DMS114 treated with DMSO at 0.1 percent for 48 hours (cell line): ENCODE measurements around the gene EXOC6B.
"Not testable (repeated sequence)": the region's sequence is repeated elsewhere in the genome, so short reads cannot be mapped to it uniquely, and the experiment has no call there.

Source experiments
- DNase-seq: peaks from one replicate; lab custom pipeline; 2025; ENCODE audit not compliant: unreplicated experiment; lab: John Stamatoyannopoulos, UW

EXOC6B gene

DNA sequence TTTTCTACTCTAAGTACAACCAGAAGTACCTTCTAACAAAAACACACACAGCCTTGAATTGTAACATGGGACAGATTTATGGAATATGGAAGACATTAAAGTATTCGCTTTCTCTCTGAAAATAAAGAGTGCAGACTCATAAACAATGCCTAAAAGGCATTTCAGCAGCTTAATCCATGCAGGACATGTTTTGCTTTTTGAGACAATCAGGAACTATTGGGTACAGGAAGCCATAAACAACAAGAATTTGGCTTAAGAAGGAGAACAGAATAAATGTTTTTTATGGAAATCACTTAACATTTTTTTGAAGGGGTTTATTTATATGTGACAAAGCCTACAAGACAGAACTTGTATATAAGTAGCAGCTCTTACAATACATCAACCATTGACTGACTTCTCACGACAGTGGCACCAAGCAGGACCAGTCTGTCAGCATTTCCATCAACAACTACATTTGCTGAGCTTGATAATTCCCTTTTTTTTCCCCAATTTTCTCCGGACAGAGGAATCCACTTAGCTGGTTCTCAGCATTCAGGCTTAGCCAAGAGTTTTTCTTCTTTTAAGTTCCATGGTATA, 140.1 kb downstream of the EXOC6B start:
- no peak for DNase-seq

DNA sequence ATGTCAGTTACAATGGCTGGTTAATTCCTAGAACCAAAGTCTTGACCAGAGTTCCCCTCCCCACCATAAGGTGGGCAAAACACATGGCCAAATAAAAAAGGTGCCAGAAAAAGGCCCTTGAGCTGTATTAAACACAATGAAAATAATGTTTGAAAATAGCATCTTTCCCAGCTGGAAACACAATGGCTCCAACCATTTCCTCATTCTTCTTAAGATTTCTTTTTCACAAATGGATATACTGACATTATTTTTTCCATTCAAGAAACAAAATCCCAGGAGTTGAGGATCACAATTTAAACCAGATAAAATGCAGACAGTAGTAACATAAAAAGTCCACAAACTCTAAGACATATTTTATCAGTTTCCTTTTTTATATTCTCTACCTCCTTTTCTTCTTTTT, 143.8 kb downstream of the EXOC6B start:
- no peak for DNase-seq

DNA sequence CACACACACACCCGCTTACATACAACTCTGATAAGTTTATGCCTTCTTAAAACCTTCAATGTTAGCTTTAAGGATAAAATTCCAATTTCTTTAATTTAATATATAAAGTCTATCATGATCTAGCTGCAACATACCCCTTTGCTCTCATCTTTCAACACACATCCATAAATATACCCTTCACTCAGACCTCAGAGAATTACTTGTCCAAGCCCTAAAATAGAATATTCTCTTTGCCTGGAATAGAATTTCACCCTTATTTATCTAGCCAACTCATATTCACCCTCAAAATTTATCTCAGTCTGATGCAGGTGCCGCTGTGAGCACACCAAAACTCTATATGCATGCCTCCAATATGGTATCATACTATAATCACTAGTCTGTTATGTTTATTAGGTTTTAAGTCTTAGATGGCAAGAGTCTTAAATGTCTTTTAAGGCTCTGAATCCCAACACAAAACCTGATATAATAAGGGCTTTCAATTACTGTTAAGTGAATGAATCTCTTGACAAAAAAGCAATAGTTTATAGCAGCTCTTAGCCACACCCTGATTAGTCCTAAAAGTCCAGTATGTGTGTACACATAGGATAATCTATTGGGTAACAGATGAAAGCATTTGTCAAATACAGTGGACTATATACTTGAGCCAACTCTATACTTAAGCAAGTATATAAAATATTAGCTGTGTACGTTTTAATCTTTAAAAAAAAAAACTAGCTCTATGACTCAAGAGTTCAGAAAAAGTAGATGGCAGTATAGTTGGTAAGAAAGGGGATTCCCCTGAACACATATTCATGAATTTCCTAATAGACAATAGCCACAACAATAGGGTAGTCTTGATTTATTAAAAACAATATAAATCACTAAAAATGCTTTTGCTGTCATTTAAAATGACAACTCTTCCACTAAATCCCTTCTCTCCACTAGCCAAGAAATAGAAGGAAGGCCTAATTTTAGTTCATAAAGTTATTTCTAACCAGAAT, 144.5 kb downstream of the EXOC6B start:
- no peak for DNase-seq

DNA sequence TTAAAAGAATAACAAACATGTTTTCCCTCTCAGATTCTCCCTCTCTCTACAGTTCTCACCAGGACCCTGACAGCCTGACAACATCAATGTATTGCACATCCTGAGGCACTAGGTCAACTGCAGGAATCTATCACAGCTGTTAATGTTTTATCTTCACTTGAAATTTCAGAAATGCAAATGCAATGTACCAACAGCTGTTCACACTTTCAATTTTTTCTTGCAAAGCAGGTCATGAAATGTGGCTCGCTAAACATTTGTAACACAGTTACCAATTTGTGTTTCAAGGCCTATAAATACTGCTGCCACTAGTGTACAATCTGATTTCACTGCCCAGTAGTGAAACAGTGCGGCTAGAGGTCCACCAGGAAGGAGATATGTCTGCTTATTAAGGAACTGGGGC, 147.8 kb downstream of the EXOC6B start:
- DNase-seq, result no peak

DNA sequence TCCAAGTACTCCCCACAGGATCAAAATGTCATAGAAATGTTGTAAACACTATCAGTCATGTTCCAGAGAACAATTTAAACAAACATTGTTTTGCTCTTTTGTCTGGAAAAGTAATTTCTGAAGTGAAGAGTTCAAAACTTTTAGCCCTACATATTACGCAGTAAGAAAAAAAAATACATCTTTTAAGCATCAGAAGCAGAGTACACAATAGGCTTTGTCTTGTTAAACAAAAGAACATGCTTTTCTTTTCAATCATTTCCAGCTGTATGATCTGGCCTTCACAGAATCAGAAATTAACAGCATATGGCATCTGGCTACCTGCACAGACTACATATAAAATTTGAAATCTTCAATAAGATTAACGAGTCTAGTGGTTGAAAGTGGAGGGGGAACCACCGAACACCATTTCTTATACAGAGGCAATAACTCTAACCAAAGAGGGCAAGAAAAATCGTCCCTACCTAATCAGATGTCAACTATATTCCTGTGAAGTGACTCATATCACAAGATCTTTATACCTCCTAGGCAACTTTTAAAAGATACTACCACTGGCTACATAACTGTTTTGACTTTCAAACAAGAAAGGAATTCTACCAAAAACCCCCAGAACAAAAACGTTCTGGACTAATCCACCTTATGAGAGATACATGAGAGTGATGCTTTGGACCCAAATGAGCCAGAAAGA, 149.3 kb downstream of the EXOC6B start:
- DNase-seq, result no peak

DNA sequence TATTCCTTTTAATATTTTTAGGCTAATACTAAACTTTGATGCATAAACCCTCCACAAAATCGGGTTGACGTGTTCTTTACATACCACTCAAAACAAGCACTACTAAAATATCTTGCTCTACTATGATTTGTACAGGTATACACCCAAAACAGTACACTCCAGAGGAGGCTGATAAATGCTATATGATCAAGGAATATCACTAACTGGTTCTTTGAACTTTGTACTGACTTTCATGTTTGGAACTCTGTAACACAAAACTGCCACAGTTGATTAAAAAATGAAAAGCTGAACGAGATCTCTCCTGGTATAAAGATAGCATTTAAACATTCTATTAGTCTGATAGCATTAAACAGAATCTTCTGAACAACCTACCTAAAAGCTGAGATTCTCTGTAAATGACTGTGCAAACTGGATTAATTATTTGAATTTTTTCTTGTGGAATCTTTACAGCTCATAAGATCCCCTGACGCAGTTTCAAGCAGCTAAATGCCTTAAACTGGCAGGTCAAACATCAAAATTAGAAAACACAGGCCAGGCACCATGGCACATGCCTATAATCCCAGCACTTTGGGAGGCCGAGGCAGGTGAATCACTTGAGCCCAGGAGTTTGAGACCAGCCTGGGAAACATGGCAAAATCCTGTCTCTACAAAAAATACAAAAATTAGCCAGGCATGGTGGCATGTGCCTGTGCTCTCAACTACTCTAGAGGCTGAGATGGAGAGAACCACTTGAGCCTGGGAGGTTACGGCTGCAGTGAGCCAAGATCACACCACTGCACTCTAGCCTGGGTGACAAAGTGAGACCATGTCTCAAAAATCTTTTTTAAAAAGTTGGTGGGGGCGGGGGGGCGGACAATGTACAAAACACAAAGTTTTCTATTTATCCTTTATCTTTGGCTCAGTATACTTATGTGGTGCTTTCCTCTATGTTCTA, 150.6 kb downstream of the EXOC6B start:
- DNase-seq, result no peak

DNA sequence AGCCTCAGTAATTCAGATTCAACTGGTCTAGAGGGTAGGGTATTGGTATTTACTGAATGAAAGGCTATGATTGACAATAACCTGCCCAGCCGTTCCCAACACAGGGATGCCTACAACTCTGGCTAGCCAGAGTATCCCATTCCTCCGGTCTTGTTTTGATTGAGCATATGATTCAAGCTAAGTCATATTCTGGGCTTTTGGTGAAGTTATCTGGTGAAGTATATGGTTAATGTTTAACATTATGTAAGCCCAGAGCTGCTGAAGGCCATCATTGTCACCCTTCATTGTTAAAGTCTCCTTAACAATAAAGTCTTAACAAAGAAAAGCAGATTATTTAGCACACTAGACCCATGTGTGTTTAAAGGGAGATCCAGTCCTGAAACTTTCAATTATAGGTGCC, 152.6 kb downstream of the EXOC6B start:
- no peak for DNase-seq

DNA sequence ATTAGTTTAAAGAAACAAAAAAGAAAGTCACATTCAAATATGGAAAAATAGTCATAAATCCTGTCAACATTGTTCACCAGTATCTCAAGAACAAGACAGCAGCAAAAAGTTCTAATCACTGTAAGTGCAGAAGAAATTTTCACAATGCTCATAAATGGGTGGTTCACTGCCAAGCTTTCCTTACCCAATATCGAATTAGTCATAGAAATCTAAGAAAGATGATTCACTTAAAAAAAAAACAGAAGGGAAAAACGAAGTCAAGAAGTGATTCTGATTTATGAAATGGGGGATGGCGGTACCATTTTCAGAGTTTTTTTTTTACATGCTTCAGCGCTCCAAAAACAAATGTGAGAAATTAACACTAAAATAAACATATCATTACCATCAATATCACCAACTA, 156.7 kb downstream of the EXOC6B start:
- DNase-seq, result no peak

DNA sequence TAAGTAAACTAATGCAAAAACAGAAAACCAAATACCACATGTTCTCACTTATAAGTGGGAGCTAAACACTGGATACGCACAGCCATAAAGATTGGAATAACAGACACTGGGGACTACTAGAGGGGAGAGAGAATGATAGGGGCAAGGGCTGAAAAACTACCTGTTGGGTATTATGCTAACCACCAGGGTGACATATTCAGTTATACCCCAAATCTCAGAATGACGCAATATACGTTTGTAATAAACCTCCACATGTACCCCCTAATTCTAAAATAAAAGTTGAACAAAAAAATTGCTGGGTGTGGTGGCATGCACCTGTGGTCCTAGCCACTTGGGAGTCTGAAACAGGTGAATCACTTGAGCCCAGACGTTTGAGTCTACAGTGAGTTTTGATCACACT, 157.2 kb downstream of the EXOC6B start:
- DNase-seq, result no peak

DNA sequence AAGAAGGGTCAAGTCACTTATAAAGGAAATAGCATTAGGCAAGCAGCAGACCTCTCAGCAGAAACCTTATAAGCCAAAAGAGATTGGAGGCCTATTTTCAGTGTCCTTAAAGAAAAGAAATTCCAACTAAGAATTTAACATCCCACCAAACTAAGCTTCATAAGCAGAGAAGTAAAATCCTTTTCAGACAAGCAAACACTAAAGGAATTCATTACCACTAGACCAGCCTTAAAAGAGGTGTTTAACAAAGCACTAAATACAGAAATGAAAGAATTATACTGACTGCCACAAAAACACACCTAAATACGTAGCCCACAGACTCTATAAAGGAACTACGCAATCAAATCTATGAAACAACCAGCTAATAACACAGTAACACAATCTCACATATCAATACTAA, 160.4 kb downstream of the EXOC6B start:
- DNase-seq, result no peak

DNA sequence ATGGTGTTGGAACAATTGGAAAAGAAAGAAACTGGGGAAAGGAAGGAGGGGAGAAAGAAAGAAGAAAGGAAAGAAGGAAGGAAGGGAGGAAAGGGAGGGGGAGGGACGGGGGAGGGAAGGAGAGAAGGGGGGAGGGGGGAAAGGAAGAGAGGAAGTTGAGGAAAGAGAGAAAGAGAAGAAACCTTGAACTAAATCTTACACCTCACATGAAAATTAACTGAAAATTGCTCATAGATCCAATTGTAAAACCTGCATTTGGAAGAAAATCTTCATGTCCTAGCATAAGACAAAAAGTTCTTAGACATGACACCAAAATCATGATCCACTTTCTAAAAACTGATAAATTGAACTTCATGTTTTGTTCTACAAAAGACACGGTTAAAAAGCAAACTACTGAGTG, 163.8 kb downstream of the EXOC6B start:
- DNase-seq, result no peak

DNA sequence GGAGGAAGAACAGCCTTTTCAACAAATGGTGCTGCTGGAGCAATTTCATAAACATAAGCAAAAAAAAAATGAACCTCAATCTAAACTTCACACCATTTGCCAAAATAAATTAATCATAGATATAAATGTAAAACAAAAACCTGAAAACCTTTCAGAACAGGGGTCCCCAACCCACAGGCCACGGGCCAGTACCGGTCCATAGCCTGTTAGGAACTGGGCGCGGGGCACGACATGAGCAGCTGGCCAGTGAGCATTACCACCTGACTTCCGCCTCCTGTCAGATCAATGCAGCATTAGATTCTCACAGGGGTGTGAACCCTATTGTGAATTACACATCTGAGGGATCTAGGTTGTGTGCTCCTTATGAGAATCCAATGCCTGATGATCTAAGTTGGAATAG, 176.0 kb downstream of the EXOC6B start:
- no peak for DNase-seq

DNA sequence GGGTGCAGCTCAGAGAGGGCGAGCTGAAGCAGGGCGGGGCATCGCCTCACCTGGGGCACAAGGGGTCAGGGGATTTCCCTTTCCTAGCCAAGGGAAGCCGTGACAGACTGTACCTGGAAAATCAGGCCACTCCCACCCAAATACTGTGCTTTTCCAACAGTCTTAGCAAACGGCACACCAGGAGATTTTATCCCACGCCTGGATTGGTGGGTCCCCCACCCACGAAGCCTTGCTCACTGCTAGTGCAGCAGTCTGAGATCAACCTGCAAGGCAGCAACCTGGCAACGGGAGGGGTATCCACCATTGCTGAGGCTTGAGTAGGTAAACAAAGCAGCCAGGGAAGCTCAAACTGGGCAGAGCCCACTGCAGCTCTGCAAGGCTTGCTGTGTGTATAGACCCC, 184.6 kb downstream of the EXOC6B start:
- not testable (repeated sequence) for DNase-seq

DNA sequence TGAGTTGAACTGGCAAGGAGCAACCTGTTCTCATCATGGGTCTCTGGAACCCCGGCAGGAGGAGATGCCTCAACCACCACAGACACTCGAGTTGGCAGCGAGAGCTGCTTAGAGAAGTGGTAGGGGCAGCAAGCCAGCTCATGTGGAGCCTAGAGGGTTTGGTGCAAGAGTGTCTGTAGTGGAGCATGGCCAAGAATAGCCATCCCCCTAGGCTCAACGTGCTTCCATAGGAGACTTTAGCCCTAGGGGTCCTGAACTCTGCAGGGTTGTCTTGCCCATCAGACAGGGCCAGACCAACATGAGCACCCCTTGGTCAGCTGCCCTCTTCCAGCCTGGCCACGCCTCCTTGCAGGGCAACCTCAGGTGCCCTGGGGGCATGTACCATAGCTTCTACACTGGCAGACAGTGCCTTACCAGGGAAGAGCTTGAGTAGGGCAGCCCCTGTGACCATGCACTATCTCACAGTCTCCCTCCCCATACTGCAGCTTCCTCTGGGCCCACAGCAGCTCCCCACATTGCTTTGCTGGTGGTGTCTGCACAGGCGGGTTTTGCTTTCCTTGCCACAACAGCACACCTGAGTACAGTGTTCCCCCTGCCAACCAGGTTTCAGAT, 187.1 kb downstream of the EXOC6B start:
- no peak for DNase-seq

DNA sequence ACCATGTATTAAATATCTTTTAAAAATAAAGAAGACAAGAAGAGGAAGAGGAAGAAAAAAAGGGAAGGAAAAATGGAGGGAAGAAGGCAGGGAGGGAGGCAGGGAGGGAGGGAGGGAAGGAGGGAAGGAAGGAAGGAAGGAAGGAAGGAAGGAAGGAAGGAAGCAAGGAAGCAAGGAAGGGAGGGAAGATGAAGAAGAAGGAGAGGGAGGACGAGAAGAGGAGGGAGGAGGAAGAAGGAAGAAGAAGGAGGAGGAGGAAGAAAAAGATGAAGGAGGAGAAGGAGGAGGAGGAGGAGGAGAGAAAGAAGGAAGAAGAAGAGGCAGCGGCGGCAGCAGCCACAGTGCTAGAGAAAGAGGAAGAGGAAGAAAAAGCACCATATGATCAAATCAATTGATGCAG, 189.6 kb downstream of the EXOC6B start:
- DNase-seq, result no peak

DNA sequence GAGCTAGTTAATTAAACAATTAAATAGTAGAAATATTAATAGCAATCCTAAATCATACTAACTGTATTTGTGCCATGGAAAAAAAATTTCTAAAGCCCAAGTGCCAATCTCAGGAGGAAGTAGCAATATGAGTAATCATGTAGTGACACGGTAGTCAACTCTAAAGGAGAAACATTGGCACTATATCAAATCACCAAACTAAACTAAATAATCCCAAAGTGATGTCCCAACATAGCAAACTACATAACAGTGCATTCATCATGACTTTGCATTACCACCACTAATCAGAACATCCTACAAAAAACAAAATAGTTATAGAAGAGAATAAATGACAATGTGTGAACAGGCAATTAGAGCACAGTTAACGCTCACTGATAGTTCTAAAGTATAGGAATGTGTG, 195.1 kb downstream of the EXOC6B start:
- DNase-seq, result no peak

DNA sequence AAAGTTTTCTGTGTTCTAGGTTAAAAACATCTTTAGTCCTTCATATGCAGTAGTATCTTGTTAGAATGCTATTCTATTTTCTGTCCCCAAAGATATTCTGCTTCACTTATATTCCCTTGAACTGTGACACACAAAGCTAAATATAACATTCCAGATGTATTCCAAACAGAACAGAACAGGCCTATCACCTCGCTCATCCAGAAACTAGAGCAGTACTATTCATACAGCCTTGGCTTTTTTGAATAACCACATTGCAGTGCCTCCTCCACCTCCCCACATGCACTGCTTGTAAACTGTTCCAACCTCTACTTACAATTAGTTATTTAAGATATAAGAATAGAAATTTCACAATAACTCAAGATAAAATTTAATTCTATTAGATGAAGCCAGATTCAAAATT, 196.8 kb downstream of the EXOC6B start:
- no peak for DNase-seq

DNA sequence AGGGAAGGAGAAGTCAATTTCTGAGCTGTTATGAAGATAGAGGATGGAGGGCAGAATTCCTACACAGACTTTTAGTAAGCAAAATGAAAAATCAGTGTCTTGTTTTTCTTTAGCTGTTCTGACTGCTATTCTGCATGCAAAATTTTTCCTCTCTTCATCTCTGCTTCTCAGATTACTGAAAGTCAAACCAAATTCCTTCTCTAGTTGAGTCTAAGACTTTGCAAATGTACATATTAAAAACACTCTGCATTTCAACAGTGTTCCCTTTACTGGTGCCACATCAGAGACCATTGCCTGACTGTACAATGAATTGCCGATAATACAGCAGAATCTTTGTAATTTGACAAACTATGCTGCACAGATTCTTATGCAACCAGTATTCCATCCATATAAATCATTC, 198.8 kb downstream of the EXOC6B start:
- DNase-seq, result no peak

DNA sequence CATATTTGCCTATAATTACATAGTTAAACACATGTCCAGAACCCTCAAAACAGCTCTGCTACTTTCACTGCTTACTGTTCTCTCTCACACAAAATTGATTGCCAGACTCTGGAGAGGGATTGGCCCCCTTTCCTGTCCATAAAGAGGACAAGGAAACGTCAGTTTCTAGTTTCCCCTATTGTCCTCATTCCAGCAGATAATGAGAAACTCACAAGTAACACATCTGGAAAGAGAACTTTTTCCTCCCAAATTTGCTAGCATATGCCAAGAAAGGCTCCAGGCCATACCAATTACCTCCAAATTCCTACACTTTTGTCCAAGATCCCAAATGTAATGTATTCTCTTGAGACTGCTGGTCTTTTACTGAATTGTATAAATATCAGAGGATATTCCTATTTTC, 200.5 kb downstream of the EXOC6B start:
- DNase-seq, result no peak

DNA sequence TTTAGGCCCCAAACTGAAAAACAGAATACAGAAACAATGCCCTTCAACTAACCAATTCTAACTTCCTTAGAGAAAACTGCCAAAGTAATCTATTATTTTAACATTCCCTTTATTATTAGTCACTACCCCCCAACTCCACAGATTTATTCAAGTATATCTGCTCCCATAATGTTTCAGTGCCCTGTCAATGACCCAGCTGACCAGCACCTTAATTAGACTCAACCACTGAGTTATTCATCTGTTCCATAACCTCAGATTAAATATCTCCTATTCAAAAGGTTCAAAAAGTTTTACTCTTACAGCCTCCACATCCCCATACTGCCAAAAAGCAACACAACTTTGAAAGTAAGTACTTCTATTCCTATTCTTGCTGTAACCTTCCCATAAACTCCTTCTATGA, 202.4 kb downstream of the EXOC6B start:
- DNase-seq, result no peak

DNA sequence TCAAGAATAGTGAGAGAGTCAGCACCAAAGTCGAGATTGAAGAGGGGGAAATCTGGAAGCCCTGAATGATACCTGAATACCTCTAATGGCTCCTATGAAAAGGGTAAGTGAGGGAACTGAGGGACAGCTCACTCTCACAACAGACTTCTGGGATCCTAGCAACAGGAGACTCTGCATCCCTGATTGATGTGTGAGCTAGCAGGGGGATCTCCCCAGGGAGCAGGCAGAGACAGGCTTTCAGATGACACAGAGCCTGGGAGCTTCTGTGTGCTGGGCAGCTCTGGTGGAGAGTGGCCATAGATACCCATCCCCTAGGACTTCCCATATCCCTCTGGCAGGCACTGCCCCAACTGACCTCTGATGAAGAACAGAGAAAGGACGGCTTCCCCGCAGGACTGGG, 206.2 kb downstream of the EXOC6B start:
- no peak for DNase-seq
